Iris pigment epithelial cell (primary cell): ENCODE data around the gene IFT20.

Experiments used
- DNase-seq: peaks from one replicate; pipeline ENCODE4 v3.0.0-alpha.2; 2011; ENCODE audit warnings: low read depth

Gene IFT20, protein sequence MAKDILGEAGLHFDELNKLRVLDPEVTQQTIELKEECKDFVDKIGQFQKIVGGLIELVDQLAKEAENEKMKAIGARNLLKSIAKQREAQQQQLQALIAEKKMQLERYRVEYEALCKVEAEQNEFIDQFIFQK

DNA sequence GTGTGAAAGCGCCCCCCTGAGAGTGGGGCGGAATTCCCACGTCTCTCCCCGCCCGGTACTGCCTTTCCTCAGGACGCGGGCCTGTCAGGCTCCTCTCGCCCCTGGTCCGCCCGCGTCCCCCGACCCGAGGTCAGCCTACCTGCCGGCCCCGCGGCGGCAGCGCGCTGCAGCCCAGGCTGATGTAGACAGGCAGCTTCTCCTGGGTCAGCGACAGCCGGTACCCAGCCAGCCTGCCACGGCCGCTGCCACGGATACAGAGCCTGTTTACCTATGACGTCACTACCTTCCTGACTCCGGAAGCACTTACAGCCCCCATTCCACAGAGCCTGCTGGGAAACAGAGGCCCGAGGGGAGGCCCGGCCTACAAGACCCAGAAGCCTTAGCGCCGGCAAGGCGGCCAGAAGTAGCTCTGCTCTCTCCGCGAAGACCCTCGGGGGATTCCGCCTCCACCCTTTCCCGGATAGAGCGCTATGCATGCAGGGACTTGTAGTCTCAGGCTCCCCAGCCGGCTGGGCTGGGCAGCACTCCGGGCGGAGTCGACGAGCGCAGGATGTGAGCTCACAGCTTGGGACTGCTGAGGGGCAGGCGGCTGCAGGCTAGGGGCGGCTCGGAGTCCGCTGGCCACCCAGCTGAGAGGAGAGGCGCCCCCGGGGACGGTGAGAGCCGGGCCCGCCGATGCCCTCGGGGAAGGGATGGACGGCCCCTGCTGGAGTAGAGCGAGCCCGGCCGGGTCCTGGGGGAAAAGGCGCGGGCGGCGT lies at the start of gene IFT20, which contains the start of gene TNFAIP1:
Gene IFT20 (minus strand): TSS at position 272 of the 758 bp plus-strand sequence. CDS start 3,487 bp downstream, outside the sequence.
Gene TNFAIP1 (plus strand): TSS at position 561 of the 758 bp plus-strand sequence. CDS start 3,761 bp downstream, outside the sequence.
- DNase-seq: peak; percentile 100

DNA sequence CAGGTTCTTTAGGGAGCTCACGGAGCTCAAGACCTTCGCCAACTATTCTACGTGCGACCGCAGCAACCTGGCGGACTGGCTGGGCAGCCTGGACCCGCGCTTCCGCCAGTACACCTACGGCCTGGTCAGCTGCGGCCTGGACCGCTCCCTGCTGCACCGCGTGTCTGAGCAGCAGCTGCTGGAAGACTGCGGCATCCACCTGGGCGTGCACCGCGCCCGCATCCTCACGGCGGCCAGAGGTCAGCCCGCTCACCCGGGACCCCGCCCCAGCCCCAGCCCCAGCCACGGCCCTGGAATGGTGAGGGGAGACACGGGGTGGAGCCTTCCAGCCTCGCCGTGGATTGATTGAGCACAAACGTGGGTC lies 49.7 kb upstream of the IFT20 start:
- DNase-seq: no peak

DNA sequence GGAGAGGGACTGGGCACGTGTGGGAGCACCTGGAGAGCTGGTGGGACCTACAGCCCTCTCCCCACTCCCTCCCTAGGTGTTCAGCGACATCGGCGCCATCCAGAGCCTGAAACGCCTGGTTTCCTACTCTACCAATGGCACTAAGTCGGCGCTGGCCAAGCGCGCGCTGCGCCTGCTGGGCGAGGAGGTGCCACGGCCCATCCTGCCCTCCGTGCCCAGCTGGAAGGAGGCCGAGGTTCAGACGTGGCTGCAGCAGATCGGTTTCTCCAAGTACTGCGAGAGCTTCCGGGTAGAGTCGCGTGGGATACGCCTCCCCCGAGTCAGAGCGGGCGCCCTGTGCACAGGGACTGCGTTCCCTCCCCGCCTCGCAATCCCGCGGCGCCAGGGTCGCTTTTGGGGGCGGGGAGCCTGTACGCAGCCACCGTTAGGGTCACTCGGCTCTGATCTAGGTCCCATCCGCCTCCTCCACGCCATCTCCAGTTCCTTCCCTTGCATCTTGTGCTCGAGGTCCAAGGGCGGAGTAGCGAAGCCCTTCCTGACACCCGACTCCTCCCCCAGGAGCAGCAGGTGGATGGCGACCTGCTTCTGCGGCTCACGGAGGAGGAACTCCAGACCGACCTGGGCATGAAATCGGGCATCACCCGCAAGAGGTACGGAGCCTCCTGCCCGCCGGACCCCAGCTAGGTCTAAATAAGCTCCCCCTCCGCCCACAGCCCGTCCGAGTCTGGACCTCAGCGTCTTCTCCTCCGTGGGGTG lies 49.2 kb upstream of the IFT20 start:
- DNase-seq: no peak

DNA sequence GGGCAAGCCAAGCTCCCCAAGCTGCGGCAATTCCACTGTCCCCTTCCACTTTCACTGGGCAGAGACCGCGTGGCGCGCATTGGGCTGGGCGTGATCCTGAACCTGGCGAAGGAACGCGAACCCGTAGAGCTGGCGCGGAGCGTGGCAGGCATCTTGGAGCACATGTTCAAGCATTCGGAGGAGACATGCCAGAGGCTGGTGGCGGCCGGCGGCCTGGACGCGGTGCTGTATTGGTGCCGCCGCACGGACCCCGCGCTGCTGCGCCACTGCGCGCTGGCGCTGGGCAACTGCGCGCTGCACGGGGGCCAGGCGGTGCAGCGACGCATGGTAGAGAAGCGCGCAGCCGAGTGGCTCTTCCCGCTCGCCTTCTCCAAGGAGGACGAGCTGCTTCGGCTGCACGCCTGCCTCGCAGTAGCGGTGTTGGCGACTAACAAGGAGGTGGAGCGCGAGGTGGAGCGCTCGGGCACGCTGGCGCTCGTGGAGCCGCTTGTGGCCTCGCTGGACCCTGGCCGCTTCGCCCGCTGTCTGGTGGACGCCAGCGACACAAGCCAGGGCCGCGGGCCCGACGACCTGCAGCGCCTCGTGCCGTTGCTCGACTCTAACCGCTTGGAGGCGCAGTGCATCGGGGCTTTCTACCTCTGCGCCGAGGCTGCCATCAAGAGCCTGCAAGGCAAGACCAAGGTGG lies 46.0 kb upstream of the IFT20 start:
- no peak for DNase-seq

DNA sequence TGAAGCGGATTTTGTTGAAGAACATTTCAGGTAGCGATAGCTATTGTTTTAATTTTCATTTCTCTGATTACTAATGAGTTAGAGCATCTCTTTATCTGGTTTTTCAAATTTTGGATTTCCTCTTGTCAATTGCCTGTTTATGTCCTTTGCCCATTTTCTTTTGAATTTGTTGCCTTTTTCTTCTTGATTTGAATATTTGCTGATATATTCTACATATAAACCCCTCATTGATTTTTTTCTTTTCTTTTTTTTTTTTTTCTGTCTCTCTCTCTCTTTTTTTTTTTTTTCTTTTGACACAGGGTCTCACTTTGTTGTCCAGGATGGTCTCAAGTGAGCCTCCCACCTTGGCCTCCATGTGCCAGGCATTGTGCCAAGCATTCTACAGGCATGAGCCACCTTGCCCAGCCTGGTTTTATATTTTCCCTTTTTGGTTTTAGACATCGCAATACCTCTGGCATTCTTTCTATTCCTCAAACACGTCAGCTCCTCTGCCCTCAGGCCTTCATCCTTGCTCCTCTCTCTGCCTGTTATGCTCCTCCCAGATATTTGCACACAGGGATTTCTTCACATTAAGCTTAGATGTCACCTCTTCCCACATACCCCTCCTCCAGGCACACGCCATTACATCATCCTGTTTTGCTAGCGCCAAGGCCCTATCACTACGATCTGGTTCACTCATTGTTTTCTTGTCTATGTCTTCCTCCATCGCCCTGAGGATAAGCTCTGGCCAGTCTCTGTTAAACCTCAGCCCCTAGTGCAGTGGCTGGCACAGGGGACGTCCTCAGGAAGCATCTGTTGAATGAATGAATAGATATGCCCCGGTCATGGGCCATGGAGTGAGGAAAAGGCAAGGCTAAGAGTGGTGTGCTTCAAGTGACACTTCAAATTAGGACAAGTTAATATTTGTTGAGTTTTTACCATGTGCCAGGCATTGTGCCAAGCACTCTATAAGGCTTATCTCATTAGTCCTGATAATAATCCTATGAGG lies 44.8 kb upstream of the IFT20 start:
- DNase-seq: peak; percentile 78

DNA sequence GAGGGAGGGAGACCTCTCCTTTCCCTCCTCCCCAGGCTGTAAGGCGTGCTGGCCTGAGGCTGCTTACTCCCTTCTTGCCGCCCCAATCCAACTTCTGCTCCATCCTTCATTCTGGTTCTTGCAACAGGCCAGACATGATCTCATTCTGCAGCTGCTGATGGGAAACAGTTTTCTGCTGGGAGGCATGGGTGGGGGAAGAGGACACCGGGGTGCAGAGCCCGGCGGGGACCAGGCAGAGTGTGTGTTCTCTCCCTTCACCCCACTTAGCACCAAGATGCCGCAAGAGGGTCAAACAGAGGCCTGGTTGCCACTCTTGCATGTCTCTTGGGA lies 37.6 kb upstream of the IFT20 start:
- DNase-seq: no peak

DNA sequence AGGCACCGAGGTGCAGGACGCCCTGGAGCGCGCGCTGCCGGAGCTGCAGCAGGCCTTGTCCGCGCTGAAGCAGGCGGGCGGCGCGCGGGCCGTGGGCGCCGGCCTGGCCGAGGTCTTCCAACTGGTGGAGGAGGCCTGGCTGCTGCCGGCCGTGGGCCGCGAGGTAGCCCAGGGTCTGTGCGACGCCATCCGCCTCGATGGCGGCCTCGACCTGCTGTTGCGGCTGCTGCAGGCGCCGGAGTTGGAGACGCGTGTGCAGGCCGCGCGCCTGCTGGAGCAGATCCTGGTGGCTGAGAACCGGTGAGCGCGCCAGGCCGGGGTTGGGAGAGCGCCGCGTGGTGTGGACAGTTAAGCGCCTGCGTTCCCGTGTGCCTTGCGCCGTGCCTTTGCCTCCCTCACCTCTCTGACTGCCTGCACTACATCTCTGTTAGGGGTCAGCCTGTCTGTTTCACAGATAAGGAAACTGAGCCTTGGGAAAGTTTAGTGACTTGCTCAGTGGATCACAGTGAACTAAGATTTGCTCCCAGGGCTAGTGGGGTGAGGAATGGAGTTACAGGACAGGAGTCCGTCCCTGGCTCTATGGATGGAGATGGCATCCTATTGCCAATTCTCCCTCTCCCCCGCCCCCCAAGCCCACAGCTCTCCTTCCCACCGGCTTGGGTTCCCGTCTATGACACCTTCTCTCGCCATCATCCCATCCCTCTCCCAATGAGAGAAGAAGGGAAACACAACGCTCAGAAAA lies 37.1 kb upstream of the IFT20 start:
- no peak for DNase-seq

DNA sequence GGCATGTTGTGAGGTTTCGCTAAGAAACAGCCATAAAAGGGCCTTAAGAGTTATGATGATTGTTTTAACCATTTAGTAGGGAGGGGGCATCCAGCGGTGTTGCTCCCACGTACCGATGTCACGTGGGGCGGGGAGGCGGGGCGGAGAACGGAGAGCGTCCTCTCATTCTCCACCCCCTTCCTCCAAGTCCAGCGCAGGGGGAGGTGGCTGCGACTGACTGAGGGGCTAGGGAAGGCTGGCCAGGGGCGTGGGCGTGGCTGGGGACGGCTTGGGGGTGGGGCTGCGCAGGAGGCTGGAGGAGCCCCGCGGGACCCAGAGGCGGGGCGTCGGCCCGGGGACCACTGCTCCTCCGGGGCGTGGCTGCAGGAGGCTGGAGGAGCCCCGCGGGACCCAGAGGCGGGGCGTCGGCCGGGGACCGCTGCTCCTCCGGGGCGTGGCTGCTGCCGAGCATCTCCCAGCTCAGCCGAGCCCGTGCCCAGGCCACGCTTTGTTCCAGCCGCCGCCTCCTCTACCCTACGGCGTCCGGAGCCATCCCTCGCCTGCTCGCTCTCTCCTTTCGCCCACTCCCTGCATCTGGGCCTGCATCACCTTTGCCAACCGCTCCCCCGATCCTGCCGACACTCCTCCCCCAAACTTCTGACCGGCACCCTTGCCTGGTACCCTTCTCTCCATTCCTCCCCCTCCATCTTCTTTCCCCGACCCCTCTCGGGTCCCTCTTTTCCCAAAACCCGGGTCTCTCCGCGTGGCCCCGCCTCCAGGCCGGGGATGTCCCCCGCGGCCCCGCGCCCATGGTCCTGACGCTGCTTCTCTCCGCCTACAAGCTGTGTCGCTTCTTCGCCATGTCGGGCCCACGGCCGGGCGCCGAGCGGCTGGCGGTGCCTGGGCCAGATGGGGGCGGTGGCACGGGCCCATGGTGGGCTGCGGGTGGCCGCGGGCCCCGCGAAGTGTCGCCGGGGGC lies 36.3 kb upstream of the IFT20 start, which contains the start of gene SARM1:
Gene SARM1 (plus strand): TSS at position 450 of the 958 bp plus-strand sequence. CDS start 339 bp downstream, at position 789.
- DNase-seq: peak; percentile 81

DNA sequence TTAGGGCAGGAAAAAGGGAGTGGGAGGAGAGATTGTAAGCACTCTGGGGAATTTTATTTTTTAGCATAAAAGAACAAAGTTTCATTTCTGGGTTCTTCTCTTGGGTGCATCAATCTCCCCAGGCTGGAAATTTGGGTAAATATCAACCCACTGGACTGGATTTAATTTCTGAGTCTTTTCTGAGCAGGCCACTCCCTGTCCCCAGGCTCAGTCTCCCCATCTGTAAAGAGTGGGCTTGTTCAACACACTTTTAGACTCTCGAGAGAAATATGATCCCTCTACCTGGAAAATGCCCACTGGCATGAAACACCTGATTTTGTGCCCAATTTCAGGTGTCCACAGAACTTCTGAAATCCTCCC lies 35.5 kb upstream of the IFT20 start:
- DNase-seq: no peak

DNA sequence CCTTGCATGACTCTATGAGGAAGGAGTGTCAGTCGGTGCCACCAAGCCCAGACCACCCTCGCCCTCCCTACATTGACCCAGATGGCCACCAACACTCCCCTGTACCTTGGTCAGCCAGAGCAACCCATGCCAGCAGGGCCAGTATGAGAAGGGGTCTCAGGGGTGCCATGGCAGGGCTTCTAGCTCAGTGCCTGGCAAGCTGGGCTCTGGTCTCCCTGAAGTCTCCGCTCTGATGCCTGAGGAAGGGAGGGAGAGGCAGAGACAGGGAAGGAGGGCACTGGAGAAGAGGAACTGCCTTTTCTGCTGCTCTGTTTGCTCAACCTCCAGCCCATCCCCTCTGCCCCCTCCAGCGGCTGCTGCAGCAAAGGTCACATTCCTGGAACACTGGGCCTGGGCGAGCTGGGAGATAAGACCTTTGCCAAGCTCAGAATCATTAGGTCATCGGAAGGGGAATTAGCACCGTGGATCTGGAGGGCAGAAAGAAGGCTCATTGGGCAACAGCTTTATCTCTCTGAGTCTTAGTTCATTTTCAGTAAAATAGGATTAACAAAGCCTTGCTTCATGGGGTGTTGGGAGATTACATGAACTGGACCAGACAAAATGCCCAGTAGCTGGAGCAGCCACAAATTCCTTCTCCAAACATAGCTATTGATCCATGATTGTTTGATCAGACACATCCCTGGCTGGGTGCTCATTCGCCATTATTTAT lies 34.9 kb upstream of the IFT20 start, which contains the start of gene VTN:
Gene VTN (minus strand): TSS at position 273 of the 709 bp plus-strand sequence. CDS start 104 bp downstream, at position 169.
- peak; percentile 61 for DNase-seq

DNA sequence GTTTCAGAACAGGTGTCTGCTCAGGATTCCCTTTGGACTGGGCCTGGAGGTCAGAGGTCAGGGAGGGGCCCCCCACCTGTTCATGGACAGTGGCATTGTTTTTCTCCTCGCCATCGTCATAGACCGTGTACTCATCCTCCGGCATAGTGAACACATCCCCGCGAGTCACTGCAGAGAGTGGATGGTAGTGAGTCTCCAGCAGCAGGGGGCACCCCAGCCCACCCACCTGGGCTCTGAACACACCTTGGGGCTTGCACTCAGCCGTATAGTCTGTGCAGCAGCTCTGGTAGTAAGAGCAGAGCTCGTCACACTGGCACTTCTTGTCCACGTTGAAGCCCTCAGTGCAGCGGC lies 34.4 kb upstream of the IFT20 start:
- DNase-seq: no peak

DNA sequence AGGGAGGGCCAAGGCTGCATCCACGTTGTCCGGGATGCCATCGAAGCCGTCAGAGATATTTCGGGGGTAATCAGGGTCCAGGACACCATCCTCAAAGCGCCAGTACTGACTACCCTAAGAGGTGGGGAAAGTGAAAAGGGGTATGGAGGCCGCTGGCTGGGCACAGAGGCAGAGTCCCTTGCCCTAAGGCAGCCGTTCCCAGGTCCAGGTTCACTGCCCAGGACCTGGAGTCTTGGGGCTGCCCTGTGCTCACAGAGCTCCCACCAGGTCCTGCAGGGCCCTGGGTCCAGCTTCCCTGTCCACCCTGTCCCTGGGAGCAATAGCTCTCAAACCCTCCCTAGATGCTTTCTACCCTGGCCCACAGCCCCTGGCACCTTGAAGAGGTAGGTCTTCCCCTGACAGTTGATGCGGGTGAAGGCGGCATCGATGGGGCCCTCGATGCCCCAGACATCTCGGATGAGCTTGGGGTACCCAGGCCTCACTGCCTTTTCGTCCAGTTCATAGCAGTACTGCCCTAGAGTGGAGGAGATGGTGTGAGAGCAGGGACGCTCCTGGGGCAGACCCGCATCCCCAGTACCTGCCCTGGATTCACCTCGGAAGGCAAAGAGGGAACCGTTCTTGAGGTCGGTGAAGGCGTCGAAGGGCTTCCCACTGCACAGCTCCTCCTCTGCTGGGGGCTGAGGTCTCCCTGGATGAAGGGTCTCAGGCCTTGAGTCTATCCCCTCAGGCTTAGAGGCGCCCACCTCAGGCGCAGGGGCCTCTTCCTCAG lies 33.8 kb upstream of the IFT20 start:
- DNase-seq: no peak

DNA sequence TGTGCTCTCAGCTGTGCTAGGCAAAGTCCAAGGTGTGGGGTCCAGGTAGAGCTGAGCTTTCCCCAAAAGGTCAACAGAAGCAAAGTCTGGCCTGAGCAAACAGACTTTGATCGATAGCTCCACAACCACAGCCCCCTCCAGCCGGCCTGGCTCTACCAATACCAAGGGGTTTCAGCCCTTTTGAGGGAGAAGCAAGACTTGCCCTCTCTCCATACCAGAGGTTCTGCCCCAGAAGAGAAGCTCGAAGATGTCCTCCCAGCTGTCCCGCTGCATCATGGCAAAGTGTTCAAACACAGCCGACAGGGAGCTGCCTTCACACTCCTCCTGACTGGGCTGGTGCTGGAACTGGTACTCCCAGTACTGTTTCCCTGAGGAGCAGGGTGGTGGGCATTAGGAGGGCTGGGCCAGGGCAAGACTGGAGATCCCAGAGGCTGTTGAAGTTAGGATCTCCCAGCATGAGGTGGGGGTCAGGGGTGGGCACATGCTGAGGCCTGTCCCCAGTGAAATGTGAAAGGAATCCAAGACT lies 33.1 kb upstream of the IFT20 start:
- no peak for DNase-seq

DNA sequence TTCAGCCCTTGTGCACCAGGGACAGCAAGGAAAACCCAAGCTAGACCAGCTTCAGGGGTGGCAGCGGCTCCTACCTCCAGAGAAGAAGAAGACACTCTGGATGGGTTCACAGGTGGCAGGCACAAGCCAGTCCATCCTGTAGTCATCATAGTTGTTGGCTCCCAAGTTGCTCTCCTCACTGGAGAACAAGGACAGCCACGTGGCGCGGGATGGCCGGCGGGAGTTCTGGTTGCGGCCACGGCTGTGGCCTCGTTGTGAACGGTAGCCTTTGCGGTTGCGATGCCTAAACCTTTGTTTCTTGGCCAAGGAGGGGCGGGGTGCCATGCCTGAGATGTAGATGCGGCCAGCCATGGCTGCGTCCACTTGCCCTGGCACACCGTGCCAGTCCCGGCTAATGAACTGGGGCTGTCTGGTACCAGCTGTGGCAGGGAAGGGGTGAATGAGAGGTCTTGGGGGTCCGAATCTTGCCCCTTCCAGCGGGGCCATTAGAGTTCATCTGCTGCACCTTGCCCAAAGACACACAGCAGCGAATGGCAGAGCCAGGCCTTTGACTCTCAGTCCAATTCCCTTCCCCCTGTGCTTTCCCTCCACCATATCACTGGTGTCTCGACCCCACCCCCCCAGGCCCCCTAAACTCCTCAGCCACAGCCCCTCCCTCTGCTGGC lies 32.5 kb upstream of the IFT20 start:
- no peak for DNase-seq

DNA sequence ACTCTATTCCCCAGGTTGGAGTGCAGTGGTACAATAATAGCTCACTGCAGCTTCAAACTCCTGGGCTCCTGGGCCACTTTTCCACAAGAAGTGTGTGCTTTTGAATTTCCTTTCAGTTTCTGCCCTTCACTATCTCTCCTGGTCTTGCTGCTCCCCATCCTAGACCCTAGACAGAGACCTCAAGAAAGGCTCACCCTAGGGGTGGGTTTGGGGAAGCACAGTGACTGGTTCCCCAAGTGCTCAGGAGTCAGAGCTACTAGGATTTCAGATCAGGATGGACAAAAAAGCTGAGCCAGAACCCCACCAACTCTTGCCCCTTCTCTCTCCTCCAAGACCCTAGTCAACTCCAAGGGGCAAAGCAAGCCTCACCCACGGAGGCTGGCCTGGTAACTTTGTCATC lies 31.3 kb upstream of the IFT20 start:
- no peak for DNase-seq

DNA sequence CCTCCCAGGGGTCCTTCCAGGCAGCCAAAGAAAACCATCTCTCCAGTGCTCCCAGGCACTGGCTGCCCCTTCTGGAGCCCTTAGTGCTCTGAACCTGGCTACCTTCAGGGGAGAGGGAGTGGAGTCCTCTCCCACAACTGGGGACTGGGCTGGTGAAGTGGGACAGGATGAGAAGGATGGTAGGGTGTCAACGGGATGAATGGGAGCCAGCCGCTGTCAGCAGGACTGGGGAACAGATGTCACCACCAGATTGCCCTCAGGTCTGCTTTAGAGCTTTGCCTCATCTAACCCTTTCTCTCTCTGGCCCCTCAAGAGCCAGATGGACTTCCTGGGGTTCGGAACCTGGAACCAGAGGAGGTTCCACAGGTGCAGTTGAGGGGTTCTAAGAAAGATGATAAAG lies 30.2 kb upstream of the IFT20 start:
- DNase-seq: no peak
